ENCODE measurements around the gene KRT86.

DNA sequence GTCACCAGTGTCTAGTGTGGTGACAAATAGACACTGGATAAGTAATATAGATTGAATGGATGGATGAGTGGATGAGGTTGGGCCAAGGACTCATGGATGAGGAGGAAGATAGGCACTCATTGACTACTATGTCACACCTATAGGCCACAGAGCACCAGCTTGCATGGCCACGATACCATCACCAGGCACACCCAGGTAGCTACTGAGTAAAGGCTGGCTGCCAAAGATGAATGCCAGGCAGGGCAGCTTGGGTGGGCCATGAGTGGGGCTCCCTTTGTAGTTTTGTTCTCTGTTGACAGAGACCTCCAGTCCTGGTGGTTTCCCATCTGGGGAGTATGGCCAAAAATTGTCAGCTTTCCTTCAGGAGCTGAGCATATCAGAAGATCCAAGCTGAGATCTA lies 57.9 kb downstream of the KRT86 start:
- TF ChIP-seq ZNF785 (CRISPR knock-in tag; IDR thresholded peaks at IDR 0.05) (no peak), TSC22D4 (tag; IDR thresholded peaks at IDR 0.05) (no peak), CTCF (IDR thresholded peaks at IDR 0.05 in 2 of 3, conservative IDR thresholded peaks at IDR 0.05 in 1 of 3; ENCODE audit: insufficient read depth in 2 of 3, low read depth in 1 of 3, low read length in 3 of 3) (no peak), CBX5 (IDR thresholded peaks at IDR 0.05; ENCODE audit: borderline replicate concordance, low read depth) (no peak), SNIP1 (IDR thresholded peaks at IDR 0.05; ENCODE audit: low read depth) (no peak), SETDB1 (IDR thresholded peaks at IDR 0.05; ENCODE audit: low read length) (no peak), HNRNPK (IDR thresholded peaks at IDR 0.05; ENCODE audit: low read depth, low read length, poor library complexity, severe bottlenecking) (no peak), ADNP (tag; IDR thresholded peaks at IDR 0.05) (no peak), POLR2A (conservative IDR thresholded peaks at IDR 0.05) (no peak), SMARCA5 (IDR thresholded peaks at IDR 0.05) (no peak), TEAD4 (IDR thresholded peaks at IDR 0.05; ENCODE audit: low read length) (no peak), TEAD4 (CRISPR knock-in tag; IDR thresholded peaks at IDR 0.05; ENCODE audit: borderline replicate concordance) (no peak), ZNF143 (CRISPR knock-in tag; IDR thresholded peaks at IDR 0.05) (no peak)
- TF ChIP-seq, protein P1, sequence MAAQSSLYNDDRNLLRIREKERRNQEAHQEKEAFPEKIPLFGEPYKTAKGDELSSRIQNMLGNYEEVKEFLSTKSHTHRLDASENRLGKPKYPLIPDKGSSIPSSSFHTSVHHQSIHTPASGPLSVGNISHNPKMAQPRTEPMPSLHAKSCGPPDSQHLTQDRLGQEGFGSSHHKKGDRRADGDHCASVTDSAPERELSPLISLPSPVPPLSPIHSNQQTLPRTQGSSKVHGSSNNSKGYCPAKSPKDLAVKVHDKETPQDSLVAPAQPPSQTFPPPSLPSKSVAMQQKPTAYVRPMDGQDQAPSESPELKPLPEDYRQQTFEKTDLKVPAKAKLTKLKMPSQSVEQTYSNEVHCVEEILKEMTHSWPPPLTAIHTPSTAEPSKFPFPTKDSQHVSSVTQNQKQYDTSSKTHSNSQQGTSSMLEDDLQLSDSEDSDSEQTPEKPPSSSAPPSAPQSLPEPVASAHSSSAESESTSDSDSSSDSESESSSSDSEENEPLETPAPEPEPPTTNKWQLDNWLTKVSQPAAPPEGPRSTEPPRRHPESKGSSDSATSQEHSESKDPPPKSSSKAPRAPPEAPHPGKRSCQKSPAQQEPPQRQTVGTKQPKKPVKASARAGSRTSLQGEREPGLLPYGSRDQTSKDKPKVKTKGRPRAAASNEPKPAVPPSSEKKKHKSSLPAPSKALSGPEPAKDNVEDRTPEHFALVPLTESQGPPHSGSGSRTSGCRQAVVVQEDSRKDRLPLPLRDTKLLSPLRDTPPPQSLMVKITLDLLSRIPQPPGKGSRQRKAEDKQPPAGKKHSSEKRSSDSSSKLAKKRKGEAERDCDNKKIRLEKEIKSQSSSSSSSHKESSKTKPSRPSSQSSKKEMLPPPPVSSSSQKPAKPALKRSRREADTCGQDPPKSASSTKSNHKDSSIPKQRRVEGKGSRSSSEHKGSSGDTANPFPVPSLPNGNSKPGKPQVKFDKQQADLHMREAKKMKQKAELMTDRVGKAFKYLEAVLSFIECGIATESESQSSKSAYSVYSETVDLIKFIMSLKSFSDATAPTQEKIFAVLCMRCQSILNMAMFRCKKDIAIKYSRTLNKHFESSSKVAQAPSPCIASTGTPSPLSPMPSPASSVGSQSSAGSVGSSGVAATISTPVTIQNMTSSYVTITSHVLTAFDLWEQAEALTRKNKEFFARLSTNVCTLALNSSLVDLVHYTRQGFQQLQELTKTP (IDR thresholded peaks at IDR 0.05; ENCODE audit: low read depth in 1 of 2, partially characterized antibody in 2 of 2) = no peak
- TF ChIP-seq, protein P2, sequence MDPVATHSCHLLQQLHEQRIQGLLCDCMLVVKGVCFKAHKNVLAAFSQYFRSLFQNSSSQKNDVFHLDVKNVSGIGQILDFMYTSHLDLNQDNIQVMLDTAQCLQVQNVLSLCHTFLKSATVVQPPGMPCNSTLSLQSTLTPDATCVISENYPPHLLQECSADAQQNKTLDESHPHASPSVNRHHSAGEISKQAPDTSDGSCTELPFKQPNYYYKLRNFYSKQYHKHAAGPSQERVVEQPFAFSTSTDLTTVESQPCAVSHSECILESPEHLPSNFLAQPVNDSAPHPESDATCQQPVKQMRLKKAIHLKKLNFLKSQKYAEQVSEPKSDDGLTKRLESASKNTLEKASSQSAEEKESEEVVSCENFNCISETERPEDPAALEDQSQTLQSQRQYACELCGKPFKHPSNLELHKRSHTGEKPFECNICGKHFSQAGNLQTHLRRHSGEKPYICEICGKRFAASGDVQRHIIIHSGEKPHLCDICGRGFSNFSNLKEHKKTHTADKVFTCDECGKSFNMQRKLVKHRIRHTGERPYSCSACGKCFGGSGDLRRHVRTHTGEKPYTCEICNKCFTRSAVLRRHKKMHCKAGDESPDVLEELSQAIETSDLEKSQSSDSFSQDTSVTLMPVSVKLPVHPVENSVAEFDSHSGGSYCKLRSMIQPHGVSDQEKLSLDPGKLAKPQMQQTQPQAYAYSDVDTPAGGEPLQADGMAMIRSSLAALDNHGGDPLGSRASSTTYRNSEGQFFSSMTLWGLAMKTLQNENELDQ (CRISPR knock-in tag; IDR thresholded peaks at IDR 0.05; ENCODE audit: borderline replicate concordance) = no peak
